ENCODE results near the gene RHOJ. TPM values are rescaled to one million over a fixed set of nuclear protein-coding genes. Genes with fewer than 3 reads are reported as not detected.
"Not testable (repeated sequence)": the region's sequence is repeated elsewhere in the genome, so short reads cannot be mapped to it uniquely, and the experiment has no call there.

The RHOJ gene
- total RNA-seq, 2 donors from 2014 or later: 2.5 to 6.6 TPM

DNA sequence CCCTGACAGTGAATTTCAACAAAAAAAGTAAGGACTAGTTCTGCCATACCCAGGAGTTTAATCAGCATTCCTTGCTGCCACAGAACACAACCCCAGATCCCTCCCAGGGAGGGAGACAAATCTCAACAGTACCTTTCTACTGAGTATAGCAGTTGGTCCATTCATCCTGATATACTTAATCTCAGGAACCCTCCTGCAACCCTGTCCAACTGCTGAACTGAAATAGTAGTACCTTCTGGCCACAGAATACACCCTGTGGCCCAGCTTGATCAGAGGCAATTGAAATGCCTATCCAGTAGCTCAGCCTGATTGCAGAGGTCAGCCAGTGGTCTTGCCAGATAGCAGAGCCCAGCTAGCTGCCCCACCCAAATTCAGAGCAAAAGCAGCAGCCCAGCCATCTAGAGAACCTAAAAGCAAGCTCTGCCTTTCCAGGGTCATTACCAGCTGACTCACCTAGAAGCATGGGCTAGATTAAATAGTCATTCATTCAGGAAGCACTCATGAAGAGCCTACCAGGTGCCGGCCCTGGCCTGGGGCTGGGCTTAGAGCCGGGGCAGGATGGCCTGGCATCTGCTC lies 40.0 kb upstream of the RHOJ start:
- no peaks in the 10 kb centered on the region for H3K9me3 ChIP-seq
- H3K4me3 ChIP-seq: no peak overlapping the region
- no peaks in the 10 kb centered on the region for H3K4me1 ChIP-seq (replicated peaks)
- no peak overlapping the region for H3K27ac ChIP-seq
- intact Hi-C loops (cut with DNase I): no loop called here
- H3K36me3 ChIP-seq: no peaks in the 10 kb centered on the region
- H3K27me3 ChIP-seq (replicated peaks; ENCODE audit: insufficient read depth): no peaks in the 10 kb centered on the region
- 96% methylated on average over 2 of the region's 2 CpGs for WGBS
- no peak for DNase-seq (ENCODE audit: low spot score)
- TF ChIP-seq POLR2AphosphoS5 (IDR thresholded peaks at IDR 0.05): no peak
- TF ChIP-seq CTCF (IDR thresholded peaks at IDR 0.05): no peak
- no peak for TF ChIP-seq POLR2A (IDR thresholded peaks at IDR 0.05)

- H3K4me3 ChIP-seq; H3K36me3 ChIP-seq; H3K9me3 ChIP-seq; H3K27ac ChIP-seq; intact Hi-C loops (cut with DNase I); DNase-seq (ENCODE audit: low spot score); H3K27me3 ChIP-seq (replicated peaks; ENCODE audit: insufficient read depth); H3K4me1 ChIP-seq (replicated peaks): not testable (repeated sequence)
- WGBS: 99% methylated on average over 13 of the region's 23 CpGs
Observed at GRCh38 chr14:63165267-63165666, 39.0 kb upstream of the RHOJ start.

DNA sequence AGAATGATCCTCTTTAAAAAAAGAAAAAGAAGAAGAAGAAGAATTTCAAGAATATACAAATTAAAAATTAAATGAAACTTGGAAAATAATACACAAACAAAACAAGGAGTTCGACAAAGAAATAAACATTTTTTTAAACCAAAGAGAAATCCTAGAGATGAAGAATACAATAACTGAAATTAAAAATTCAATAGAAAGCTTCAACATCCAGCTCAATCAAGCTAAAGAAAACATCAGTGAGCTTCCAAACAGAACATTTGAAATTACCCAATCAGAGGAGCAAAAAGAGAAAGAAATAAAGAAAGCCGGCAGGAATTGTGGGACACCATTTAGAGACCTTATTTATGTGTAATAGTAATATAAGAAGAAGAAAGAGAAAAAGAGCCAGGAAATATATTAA lies 37.2 kb upstream of the RHOJ start:
- Histone ChIP-seq H3K4me3 (no peak overlapping the region), H3K4me1 (replicated peaks) (no peaks in the 10 kb centered on the region), H3K36me3 (no peaks in the 10 kb centered on the region), H3K9me3 (no peaks in the 10 kb centered on the region), H3K27ac (no peak overlapping the region), H3K27me3 (replicated peaks; ENCODE audit: insufficient read depth) (no peaks in the 10 kb centered on the region)
- intact Hi-C loops (cut with DNase I): no loop called here
- 94% methylated on average over 2 of the region's 2 CpGs for WGBS
- TF ChIP-seq POLR2AphosphoS5 (IDR thresholded peaks at IDR 0.05): no peak
- no peak for TF ChIP-seq POLR2A (IDR thresholded peaks at IDR 0.05)
- TF ChIP-seq CTCF (IDR thresholded peaks at IDR 0.05): no peak
- no peak for DNase-seq (ENCODE audit: low spot score)

DNA sequence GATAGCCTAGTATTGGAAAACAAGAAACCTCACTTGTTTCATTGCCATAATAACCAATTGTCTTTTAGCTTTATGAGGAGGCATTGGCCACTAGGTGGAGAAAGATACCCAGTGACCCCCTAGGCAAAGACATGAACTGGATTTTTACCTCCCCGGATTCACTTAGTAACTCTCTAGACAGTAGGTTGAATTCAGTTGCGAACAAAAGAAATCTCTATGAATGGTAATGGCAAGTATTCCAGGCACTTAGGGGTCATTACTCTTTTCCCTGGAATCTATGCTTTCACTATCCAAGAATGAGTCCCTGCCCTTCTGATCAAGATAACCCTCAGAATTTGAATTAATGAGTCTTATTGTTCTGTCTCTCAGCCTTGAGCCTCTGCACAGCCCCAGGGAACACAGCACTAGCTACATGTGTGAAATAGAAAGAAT lies 29.5 kb upstream of the RHOJ start:
- intact Hi-C loops (cut with DNase I): loop anchor here (2.0 kb wide), 1 partner anchor 102 kb away; no protein-coding TSS in a partner anchor
- H3K4me1 ChIP-seq (replicated peaks): no peaks in the 10 kb centered on the region
- H3K27me3 ChIP-seq (replicated peaks; ENCODE audit: insufficient read depth): no peaks in the 10 kb centered on the region
- H3K36me3 ChIP-seq: no peaks in the 10 kb centered on the region
- TF ChIP-seq CTCF (IDR thresholded peaks at IDR 0.05) (peak; percentile 10 to 64 (median 60)), POLR2A (IDR thresholded peaks at IDR 0.05) (no peak), POLR2AphosphoS5 (IDR thresholded peaks at IDR 0.05) (no peak)
- 32% methylated on average over 2 of the region's 2 CpGs for whole genome bisulfite sequencing
- DNase-seq (ENCODE audit: low spot score): peak; percentile 26
- H3K27ac ChIP-seq: no peak overlapping the region
- no peak overlapping the region for H3K4me3 ChIP-seq
- no peaks in the 10 kb centered on the region for H3K9me3 ChIP-seq

GRCh38 chr14:63175531-63175930 lies 28.7 kb upstream of the RHOJ start:
- WGBS: 24% methylated on average over 2 of the region's 2 CpGs
- H3K4me1 ChIP-seq (replicated peaks): no peaks in the 10 kb centered on the region
- DNase-seq (ENCODE audit: low spot score): no peak
- intact Hi-C loops (cut with DNase I): loop anchor here (2.0 kb wide), 1 partner anchor 101 kb away; no protein-coding TSS in a partner anchor
- no peaks in the 10 kb centered on the region for H3K36me3 ChIP-seq
- no peak overlapping the region for H3K4me3 ChIP-seq
- TF ChIP-seq POLR2AphosphoS5 (IDR thresholded peaks at IDR 0.05) (no peak), CTCF (IDR thresholded peaks at IDR 0.05) (no peak), POLR2A (IDR thresholded peaks at IDR 0.05) (no peak)
- H3K27ac ChIP-seq: no peak overlapping the region
- H3K27me3 ChIP-seq (replicated peaks; ENCODE audit: insufficient read depth): no peaks in the 10 kb centered on the region
- no peaks in the 10 kb centered on the region for H3K9me3 ChIP-seq
